Measurements from ENCODE around the gene HPCAL4.

HPCAL4 gene

DNA sequence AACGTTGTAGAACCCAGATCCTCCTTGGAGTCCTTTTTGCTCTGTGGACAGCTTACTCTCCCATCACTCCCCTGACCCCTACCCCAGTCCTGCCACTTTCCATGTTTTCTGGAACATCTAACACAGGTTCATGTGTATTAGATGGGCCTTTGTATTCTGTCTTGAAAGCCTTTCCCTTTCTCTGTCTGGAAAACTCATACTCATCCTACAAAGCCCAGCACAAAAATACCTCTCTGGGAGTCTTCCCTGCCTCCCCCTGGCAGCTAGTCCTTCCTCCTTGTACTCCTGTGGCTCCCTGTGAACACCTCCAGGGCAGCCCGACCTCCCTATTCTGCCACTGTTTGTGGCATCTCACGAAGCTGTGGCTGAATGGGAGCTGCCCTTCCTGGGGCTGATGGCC is 44.0 kb downstream of the HPCAL4 start:
- no peak for DNase-seq

DNA sequence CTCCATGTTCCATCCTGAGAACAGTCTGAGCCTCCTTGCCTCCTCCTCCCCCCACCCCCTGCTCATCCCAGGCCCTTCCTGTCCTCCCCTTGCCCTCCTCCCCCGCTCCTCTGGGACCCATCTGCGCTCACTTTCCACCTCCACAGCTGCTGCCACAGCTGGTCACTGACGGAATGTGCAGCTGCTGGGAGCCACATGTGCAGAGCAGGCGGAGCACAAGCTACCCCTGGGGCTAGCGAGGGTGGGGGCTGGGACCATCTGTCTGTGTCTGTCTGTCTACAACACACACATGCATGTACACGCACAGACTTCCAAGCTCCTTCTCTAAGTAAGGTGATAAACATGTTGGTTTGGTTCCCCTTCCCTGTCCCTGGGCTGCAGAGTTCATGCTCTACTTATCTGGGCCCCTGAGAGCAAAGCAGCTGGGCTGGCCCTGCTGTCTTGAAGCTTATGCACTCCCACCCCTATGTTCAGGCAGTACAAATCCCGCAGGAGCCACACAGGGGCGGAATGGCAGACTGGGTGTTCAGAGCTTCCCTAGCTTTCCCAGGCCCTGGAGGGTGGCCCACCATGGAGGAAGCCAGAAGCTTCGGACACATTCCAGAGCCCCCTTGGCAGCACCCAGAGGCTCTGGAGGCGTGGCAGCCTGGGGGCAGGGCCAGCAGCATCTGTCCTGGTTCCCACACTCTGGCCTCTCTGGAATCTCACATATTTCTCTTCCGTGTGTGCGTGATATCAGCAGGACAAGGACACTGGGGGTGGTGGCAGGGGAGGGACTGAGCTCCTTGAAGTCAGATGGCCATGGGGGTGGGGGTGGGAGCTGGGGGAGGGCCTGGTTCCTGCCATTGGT is 44.8 kb downstream of the HPCAL4 start:
- DNase-seq, result no peak

DNA sequence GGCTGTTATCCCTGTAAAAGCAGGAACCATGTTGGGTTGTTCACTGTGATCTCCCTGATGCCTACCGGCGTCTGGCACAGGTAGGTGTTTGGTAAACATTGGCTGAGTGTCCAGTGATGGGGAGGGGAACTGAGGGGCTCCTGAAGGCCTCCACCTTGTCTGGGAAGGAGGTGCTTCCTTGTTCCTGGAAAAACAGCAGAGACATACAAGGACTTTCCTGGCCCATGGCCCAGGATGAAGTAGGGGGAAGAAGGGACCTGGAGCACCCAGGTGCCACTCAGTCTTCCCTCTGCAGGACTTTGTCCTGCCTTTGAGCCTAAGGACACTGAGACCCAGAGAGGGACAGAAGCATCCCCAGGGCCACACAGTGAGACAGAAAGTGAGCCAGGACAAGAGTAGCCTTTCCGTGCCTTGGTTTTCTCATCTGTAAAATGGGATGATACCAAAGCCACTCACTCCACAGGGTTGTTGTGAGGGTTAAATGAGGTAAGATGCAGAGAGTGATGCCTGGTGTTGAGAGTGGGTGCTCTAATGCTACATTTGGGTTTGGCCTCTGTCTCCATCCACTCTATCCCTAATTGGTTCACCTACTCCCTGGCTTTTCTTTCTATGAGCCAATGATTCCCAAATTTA is 45.7 kb downstream of the HPCAL4 start:
- no peak for DNase-seq

DNA sequence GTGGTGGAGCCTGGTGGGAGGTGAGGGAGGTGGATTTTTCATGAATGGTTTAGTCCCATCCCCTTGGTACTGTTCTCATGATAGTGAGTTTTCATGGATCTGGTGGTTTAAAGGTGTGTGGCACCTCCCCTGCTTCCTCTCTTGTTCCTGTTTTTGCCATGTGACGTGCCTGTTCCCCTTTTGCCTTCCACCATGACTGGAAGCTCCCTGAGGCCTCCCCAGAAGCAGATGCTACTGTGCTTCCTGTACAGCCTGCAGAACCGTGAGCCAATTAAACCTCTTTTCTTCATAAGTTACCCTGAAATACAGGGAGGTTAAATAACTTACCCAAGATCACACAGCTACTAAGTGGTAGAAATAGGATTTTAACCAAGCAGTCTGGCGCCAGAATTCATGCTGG is 47.5 kb downstream of the HPCAL4 start:
- DNase-seq, result no peak

DNA sequence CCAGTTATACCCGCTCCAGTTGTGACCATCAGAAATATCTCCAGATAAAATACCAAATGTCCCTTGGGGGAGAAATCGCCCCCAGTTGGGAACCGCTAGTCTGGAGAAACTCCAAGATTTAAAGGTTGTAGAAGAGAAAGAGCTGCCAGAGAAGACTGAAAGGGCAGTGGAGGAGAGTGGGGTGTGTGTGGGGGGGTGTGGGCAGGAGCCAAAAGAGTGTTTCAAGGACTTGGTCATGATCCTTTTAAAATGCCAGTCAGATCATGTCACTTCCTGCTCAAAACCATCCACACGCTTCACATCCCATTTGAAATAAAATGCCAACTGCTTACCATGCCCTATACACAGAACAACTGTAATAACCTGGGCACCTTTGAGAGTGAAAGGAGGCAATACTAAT is 48.4 kb downstream of the HPCAL4 start:
- DNase-seq, result no peak

DNA sequence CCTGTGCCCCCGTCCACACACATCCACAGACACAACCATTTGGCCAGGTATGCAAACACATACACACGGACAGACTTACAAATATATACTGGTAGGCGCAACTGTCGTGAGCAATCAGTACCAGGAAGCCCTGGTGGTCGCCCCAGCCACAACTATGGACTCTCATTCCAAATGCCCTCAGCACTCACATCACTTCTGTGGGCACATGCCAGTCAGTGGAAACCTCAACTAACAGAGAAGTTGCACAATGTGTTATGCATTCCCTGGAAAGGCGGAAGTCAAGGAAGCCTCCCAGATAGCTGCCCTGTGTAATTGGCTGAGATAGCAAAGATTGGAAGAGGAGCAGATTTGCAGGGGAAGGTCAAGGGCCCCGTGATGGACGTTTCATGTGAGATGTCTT is 50.4 kb downstream of the HPCAL4 start:
- DNase-seq, result no peak

DNA sequence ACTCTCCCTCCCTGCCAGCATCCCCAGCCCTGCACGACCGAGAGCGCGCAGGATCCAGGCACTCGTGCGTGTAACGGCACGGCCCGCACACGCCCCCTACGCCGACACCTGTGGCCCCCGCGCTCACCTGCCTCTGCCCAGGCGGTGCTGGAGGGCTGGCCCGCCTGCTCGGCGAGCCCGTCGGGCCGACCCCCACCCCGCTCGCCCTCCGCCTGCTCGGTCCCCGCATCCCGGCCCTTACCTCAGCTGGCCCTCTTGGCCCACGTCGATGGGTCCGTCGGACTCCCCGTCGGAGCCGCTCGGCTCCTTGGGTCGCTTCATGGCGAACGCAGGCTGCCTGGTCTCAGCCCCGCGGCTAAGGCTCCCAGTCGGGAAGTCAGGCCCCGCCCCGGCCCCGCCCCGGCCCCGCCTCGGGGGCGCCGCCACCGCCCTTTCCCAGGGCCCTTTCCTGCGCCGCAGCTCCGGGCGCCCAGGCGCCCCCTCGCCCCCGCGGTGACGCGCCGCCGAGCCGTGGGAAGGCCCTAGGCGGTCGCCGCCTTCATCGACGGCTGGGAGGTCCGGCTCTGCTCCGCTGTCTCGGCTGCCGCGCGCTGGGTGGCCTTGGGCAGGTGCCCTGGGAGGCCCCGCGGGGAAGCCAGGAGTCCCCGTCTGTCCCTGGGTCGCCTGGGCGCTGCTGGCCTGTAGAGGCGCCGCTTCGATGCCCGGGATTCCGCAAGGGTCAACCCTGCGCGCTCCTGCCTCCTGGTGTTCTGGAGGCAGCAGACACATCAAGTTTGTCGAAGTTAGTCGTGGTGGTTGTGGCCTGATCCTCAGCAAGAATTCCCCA is 51.7 kb downstream of the HPCAL4 start, which contains the start of gene HEYL:
HEYL (minus strand) TSS at position 339 of the 826 bp plus-strand sequence; CDS start at position 321, 18 bp downstream.
- DNase-seq, result peak; percentile 89

DNA sequence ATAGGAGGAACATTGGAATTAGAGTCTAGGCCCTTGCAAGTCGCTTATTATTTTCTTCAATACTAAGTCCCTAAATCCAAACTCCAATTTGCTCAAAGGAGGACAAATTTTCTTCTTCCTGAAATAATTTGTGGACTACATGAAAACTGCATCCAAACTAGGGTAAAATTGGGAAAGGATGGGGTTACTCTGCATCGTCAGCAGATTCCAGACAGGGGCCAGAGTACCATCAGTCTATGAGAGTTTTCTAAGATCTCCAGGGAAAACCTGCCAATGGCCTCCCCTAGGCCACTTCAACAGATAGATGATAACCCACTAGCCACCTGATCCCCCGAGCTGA is 52.3 kb downstream of the HPCAL4 start:
- no peak for DNase-seq

DNA sequence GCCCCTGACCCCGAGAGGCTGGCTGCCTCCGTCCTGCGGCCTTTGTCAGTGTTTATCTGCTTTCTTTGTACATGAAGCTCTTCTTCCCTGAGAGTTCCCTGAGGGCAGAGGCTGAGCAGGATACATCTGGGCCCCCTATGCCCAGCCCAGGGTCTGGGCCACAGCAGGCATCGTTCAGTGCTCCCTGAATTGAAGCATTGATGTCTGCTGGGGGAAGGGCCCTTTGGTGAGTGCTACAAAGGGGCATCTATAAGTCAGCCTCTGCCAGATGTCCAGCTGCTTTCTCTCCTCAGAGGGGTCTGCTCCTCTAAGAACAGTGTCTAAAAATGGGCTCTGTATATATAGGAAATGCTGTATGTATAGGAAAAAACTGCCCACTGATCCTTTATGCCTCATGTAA is 53.9 kb downstream of the HPCAL4 start:
- DNase-seq, result no peak

DNA sequence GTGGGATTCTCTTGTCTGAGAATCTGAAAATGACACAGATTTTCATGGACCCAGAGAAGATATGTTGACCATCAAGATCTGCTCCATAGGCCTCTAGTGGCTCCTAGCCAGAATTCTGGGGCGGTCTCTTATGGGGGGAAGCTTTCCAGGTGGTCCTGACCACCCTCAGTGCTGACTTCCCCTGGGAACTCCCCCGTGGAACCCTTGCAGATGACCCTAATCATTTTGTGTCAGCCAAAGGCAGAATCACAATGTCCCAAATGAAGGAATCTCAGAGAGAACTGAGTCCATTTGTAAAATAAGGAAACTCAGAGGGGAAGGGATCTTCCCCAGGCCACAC is 55.4 kb downstream of the HPCAL4 start:
- no peak for DNase-seq

DNA sequence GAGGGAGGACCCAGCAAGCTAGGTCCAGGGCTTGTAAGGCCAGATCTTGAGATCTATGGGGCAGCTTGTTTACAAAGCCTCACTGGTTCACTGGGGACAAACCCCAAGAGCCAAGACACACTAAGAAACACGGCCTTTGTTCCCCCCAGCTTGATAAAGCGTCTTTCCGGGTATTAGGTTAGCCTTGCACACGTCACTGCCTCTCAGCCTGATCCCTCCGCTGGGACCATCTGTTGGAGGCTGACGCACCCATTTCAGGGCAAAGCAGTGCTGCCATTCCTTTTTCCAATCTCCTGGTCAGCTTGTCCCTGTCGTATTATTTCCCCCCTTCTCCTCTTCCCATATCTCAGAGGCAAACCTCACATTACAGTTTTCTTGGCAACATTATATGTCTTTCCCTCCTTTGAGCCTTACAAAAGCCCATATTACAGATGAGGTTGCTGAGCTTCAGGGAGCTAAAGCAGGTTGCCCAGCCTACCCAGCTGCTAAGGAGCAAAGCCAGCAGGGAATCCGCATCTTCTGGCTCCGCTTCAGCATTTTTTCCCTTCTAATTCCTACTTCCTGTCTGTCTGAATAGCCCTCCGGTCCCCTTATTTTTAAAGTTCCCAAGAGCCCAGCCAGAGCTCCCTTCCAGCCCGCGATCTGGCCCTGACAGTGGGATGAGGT is 55.9 kb downstream of the HPCAL4 start:
- DNase-seq, result no peak

DNA sequence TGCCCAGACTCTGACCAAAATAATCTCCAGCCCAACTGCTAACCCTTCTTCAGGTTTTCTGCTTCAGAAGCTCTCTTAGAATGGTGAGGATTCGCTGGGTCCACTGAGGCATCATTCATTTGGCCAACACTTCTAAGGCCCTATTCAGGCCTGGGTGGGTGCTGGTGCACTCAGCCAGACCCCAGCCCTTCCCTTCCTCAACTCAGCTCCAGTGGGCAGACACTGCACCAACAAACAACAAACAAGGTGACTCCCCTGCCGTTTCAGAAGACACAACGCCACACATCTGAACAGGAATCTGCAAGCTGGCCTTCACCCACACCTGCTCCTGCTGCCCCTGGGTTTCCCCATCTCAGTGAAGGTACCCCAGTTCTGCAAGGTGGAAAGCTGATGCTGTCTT is 57.8 kb downstream of the HPCAL4 start:
- no peak for DNase-seq

DNA sequence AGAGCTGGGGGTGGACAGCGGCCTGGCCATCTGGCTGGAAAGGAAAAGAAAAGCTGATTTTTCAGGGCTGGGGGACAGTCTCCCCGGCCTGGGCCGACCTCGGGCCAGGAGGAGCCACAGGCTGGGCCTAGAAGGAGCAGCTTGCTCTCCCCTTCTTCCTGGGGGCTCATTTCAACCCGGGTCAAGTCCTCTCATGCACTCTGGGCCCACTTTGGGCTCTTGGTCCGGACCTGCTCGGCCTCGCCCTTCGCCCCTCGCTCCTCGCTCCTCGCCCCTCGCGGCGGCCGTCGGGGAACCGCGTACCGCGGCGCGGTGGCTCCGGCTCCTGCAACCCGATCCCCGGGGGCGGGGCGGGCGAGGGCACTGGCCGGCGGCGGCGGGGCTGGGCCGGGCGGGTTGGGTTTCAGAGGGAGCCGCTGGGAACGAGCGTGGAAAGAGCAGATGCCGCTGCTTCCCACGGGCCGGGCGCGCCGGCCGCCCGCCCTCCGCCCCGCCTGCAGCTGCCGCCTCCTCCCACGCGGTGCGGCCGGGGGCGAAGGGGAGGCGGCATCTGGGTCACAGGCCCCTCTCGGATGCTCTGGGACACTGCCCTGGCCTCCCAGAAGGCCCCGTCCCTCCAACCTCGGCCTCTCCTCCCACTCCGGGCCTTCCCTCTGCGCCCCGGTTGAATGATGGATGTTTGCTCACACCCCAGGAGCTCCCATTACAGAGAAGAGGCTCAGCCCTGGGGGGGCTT is 58.4 kb downstream of the HPCAL4 start:
- no peak for DNase-seq

DNA sequence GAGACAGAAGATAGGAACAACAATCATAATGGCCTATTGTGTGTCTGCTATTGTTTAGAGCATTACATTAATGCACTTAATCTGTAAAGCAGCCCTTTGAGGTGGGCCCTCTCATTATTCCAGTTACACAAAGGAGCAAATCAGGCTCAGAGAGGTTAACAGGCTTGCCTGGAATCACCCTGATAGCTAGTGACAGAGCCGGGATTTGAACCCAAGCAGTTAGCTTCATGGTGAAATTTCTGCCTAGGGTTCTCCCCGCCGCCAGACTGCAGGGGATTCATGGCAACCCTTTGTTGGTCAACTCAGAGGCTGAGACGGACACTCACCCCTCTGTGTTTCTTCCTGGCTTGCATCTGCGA is 58.9 kb downstream of the HPCAL4 start:
- DNase-seq, result no peak

DNA sequence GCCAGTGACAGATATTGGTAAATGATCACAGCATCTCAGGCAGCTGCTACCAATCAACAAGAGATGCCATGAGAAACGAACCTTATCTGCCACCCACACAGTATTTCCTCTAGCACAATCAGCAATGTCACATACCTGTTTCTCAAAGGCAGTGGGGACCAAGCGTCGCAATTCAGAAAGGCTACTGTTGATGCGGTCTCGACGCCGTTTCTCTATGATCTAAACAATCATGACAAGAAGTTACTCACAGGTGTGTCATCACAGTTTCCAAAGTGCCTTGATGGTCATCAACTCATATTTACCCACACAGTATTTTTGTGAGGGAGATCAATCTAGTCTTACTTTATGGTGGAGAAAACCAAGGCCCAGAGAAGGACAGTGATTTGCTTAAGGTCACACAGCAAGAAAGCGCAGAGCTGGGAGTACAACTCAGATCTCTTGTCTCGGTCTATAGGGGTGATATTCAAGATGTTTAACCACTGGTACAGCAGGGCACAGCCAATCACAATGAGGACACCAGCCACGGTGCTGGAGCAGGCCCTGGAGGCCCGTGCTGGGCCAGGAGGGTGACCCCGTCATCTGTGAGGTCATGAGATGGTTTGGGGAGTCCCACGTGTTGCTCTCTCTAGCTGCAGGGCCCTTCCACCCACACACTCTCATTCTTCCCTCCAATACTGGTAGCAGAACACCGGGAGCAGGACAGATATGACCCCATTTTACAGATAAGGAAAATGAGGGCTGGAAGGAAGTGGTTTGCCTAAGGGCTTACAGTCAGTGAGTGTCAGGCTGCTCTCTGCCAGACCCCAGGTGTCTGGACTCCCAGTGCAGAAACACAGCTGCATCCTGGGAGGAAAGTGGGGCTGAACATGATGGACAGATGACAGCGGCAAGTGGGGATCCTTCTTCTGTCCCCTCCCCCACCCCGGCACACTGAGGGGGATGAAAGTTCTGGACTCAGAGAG is 59.6 kb downstream of the HPCAL4 start:
- no peak for DNase-seq

DNA sequence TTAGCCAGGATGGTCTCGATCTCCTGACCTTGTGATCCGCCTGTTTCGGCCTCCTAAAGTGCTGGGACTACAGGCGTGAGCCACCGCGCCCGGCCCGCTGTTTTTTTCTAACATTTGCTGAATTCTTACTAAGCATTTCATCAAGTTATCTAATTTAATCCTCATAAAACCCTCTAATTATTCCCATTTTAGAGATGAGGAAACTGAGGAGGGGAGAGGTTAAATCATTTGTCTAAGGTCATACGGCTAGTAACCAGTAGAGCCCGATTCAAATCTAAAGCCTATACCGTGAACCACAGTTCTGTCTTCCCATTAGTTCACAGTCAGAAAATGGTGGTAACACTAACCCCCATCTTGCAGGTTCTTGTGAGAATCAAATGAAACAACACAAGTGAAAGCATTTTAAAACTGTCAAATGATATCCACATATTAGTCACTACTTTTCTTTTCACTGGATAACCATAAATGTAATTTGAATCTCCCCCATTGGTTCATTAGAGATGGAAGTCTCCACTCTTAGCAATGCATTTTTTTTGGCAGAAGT is 62.4 kb downstream of the HPCAL4 start:
- DNase-seq, result no peak
